GM20000 (cell line): ENCODE results near the gene NPIPB8.
"Not testable (repeated sequence)": the region's sequence is repeated elsewhere in the genome, so short reads cannot be mapped to it uniquely, and the experiment has no call there.

Experiments used
- DNase-seq: peaks from one replicate; pipeline ENCODE4 v3.0.0; 2012; ENCODE audit warnings: low spot score

The NPIPB8 gene

DNA sequence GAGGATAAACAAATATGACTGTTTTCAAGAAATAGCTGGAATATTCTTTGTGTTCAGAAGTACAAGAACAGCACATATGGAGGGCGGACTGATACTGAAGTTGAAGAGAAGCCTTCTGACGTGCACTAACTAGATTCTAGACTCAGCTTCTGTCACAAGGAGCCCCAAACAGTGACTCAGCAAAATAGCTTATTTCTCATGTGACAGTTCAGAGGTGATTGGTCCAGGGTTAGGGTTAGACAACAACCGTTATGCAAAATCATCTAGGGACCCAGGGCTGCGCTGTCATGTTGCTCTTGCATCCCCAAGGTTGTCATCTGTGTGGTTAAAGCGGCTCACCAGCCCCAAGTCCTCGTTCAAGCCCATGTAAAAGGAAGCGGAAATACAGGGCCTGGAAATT lies 29.6 kb downstream of the NPIPB8 start:
- DNase-seq, result not testable (repeated sequence)

DNA sequence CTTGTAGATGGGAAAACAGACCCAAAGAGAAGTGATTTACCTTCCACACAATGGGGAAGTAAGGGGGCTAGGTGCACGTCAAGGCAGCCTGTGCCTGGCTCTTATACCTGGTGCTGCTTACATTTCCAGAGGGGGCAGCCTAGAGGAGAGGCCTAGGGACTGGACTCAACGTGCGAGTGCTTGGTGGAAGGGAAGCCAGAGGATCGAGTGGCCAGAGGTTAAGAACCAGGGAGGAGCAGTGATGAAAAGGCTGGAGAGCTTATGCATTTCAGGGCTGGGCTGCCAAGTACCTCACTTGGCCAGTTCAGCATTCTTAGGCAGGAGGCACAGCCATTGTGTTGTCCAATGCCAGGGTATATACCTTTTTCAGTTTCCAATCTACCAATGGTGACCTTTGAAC lies 30.3 kb downstream of the NPIPB8 start:
- not testable (repeated sequence) for DNase-seq

DNA sequence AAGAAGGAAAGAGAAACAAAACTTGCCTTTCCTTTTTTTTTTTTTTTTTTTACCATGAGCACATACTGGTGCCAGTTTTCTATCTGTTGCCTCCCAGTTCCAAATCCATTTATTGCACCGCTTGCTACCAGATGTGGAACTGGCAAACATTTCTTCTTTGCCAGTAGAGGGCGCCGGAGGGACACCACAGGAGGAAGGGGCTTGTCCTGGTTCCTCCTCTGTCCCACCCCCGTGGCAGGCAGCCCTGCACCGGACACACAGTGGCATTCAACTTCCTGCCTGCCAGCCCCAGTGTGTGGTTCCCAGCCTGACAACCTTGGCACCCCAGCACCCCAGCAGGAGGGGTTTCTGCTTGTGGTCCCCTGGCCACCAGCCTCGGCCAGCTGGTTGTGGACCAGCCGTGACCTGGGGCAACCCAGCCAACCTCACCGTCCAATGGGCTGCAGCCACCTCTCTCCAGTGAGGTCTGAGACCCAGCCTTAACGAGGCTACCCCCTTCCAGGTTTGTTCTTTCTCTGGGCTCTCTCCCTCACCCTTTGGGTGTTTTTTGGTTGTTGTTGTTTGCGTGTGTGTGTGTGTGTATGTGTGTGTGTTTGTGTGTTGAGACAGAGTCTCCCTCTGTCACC lies 50.6 kb downstream of the NPIPB8 start:
- DNase-seq, result not testable (repeated sequence)

DNA sequence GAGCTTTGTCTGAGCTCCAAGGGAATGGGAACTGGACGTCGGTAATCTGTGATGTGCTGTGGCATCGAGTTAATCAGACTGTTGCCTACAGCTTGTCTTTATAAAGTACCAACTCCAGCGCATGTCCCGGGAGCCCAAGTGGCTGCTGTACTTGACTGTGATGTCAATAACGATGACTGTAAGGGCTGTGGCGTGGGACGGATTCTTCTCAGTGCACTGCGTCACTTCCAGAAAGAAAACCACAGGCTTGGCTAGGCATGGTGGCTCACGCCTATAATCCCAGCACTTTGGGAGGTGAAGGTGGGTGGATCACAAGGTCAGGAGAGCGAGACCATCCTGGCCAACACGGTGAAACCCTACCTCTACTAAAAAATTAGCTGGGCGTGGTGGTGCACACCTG lies 51.6 kb downstream of the NPIPB8 start:
- DNase-seq, result not testable (repeated sequence)

DNA sequence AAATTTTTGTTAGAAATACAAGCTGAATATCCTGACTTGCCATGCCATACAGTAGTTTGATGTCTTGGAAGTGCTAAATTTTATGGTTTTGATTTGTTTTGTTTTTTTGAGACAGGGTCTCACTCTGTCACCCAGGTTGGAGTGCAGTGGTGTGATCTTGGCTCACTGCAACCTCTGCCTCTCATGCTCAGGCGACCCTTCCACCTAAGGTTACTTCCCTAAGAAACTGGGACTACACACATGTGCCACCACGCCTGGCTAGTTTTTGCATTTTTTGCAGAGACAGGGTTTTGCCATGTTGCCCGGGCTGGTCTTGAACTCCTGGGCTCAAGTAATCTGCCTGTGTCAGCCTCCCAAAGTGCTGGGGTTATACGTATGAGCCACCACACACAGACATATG lies 53.9 kb downstream of the NPIPB8 start:
- DNase-seq, result not testable (repeated sequence)

DNA sequence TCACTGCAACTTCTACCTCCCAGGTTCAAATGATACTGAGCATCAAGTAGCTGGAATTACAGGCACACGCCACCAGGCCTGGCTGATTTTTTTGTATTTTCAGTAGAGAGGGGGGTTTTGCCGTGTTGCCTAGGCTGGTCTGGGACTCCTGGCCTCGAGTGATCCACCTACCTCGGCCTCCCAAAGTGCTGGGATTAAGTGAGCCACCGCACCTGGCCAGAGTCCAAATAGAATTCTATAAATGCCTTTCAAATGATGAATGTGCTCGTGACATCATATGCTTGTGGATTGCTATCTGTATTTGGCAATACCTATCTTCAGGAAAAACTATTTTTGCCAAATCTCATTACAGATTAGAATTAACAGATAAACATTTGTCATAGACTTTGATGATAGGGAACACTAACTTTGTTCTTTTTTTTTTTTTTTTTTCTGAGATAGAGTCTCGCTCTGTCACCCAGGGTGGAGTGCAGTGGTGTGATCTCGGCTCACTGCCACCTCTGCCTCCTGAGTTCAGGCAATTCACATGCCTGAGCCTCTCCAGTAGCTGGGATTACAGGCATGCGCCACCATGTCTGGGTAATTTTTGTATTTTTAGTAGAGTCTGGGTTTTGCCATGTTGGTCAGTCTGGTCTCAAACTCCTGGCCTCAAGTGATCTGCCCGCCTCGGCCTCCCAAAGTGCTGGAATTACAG lies 55.5 kb downstream of the NPIPB8 start:
- not testable (repeated sequence) for DNase-seq

DNA sequence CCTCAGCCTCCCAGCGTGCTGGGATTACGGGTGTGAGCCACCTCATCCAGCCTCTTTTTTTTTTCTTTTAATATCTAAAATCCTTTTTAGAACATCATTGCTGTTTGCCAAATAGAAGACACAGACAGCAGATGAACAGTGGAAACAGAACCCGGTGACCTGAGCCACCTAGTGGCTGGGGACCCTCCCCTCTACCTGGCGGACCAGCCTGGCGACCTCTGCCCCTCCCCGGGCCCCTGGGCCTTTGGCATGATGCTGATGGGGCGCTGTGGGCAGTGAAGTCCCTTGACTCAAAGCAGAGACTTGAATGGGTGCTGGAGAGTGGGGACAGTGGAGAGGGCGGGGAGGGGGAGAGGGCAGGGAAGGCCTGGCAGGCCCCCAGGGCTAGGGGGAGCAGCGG lies 61.9 kb downstream of the NPIPB8 start:
- not testable (repeated sequence) for DNase-seq

DNA sequence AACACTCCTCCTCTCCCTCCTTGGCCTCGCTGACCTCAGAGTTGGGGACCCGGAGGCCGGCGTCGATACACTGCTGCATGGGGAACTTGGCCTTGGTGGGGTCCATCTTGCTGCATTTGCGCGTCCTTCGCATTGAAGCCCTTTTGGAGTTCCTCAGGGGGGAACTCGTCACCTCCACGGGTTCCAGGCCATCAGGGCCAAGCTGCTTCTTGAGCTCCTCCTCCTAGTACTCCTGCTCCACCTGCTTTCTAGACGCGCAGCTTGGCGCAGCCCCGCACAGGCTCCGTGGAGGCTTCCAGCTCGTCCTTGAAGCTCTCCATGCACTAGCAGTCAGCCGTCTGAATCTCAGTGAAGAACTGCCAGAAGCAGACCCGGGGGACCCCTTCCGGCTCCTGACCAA lies 62.5 kb downstream of the NPIPB8 start:
- not testable (repeated sequence) for DNase-seq

DNA sequence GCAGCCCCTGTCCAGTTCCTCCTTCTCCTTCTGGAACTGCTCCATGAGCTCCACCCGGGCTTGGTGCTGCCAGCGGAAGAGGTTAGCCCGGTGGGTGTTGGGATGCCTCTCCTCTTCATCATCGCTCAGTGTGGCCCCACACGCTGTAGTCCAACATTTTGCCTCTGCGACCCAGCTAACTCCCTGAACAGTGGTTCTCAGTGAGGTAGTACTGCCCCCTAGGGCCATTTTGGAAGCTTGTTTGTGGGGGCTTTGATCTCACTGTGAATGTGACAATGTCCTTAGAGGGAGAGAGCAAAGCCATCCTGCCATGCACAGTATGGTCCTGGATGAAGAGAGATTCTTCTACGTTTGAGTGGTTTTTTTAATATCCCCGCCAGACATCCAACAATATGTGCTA lies 63.5 kb downstream of the NPIPB8 start:
- not testable (repeated sequence) for DNase-seq

DNA sequence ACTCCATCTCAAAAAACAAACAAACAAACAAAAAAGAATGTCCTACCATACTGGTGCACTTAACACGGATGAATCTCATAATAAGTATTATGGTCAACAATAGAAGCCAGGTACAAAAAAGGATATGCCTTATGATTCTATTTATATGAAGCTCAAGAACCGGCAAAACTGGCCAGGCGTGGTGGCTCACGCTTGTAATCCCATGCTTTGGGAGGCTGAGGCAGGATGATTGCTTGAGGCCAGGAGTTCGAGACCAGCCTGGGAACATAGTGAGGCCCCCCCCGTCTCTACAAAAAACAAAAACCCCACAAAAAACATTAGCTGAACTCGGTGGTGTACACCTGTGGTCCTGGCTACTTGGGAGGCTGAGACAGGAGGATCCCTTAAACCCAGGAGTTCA lies 66.4 kb downstream of the NPIPB8 start:
- not testable (repeated sequence) for DNase-seq
